Hepatocyte (in vitro differentiated cells): Measurements from ENCODE around the gene MAGI1. TPM values are rescaled to one million over a fixed set of nuclear protein-coding genes. Genes with fewer than 3 reads are reported as not detected.

Source experiments
- DNase-seq: peaks from one replicate; pipeline ENCODE4 v3.0.0-alpha.2; 2016; ENCODE audit warnings: low spot score
- H2AFZ ChIP-seq: fragments of 200-600 bp; sonication (generic); 2 replicates; pipeline ENCODE4 v1.6.0; 2016; ENCODE audit warnings: antibody characterized with exemption, mild to moderate bottlenecking
- H3K27ac ChIP-seq: fragments of 200-600 bp; sonication (generic); 2 replicates; pipeline ENCODE4 v1.5.1; 2016; ENCODE audit warnings: mild to moderate bottlenecking
- H3K27me3 ChIP-seq: fragments of 200-600 bp; sonication (generic); 2 replicates; pipeline ENCODE4 v1.6.1; 2016
- H3K36me3 ChIP-seq: fragments of 200-600 bp; sonication (generic); replicated peaks from 2 replicates; pipeline ENCODE4 v1.5.1; 2016; ENCODE audit warnings: low read depth; ENCODE audit not compliant: insufficient read depth
- H3K4me1 ChIP-seq: fragments of 200-600 bp; sonication (generic); 2 replicates; pipeline ENCODE4 v1.5.1; 2016; ENCODE audit warnings: mild to moderate bottlenecking, moderate library complexity; ENCODE audit not compliant: insufficient read depth
- H3K4me2 ChIP-seq: fragments of 200-600 bp; sonication (generic); 2 replicates; pipeline ENCODE4 v1.6.0; 2016
- H3K4me3 ChIP-seq: fragments of 200-600 bp; sonication (generic); 2 replicates; pipeline ENCODE4 v1.5.1; 2016; ENCODE audit warnings: mild to moderate bottlenecking
- H3K79me2 ChIP-seq: fragments of 200-600 bp; sonication (generic); 2 replicates; pipeline ENCODE4 v1.6.0; 2017; ENCODE audit warnings: mild to moderate bottlenecking
- H3K9me2 ChIP-seq: fragments of 200-600 bp; sonication (generic); replicated peaks from 2 replicates; pipeline ENCODE4 v1.6.0; 2017; ENCODE audit warnings: mild to moderate bottlenecking; ENCODE audit not compliant: insufficient read depth
- H3K9me3 ChIP-seq: fragments of 200-600 bp; sonication (generic); 2 replicates; pipeline ENCODE4 v1.5.1; 2016; ENCODE audit warnings: low read depth, mild to moderate bottlenecking
- H4K20me1 ChIP-seq: fragments of 200-600 bp; sonication (generic); 2 replicates; pipeline ENCODE4 v1.6.0; 2016; ENCODE audit warnings: mild to moderate bottlenecking; ENCODE audit not compliant: insufficient read depth, poor library complexity, severe bottlenecking
- EZH2 ChIP-seq: fragments of 200-600 bp; sonication (generic); IDR thresholded peaks from 2 replicates; pipeline ENCODE4 v1.6.1; 2016; ENCODE audit warnings: antibody characterized with exemption, mild to moderate bottlenecking, borderline replicate concordance
- EZH2phosphoT487 ChIP-seq: fragments of 200-600 bp; sonication (generic); IDR thresholded peaks from one replicate; pipeline ENCODE4 v1.6.1; 2018; ENCODE audit warnings: antibody characterized with exemption, mild to moderate bottlenecking, low read depth, moderate library complexity; ENCODE audit not compliant: unreplicated experiment, severe bottlenecking
- WGBS: methylation state at CpG from one replicate; pipeline ENCODE4 v1.1.6; 2016; ENCODE audit warnings: low lambda C conversion rate; ENCODE audit errors: missing lambda C conversion rate; 5-methylcytosine and 5-hydroxymethylcytosine counted together
- polyA plus RNA-seq: library from polyadenylated mRNA; unstranded; fragments of >200 nt; fragmentation: Nextera tagmentation; extraction: Ambion mirVana; gene quantifications from 2 replicates; pipeline ENCODE4 v1.2.1, GENCODE V29; 2016
- total RNA-seq: library from RNA; depleted of rRNA; stranded (reverse); fragments of >200 nt; gene quantifications from 2 replicates; pipeline ENCODE4 v1.2.3, GENCODE V29; 2014
- TF ChIP-seq, protein P1 (sequence below): fragments of 200-600 bp; sonication (generic); IDR thresholded peaks from 2 replicates; pipeline ENCODE4 v1.5.1; 2016; ENCODE audit warnings: antibody characterized with exemption, mild to moderate bottlenecking; ENCODE audit not compliant: poor library complexity

Gene MAGI1
- total and polyA plus RNA-seq, 2 experiments from 2014 or later = 26.2 to 43.5 TPM

DNA sequence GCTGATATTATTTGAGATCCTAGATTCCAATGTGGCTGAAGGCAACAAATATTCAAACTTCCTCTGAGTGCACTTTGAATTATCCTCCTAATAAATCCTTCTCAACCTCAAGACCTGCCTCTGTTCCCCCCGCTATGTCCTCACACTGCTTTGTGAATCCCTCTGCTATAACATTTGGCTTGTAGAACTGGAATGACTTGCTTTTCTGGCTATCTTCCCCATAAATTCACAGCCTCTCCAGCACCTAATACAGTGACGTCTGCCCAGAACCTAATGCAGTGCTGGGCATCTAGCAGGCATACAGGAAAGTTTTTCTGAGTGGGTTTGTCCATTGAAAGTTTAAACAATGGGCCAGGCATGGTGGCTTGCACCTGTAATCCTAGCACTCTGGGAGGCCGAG is 707.0 kb downstream of the MAGI1 start:
- no peak overlapping the region for H2AFZ ChIP-seq
- no peak overlapping the region for H3K4me3 ChIP-seq
- H3K27me3 ChIP-seq = no peaks in the 10 kb centered on the region
- no peaks in the 10 kb centered on the region for H3K79me2 ChIP-seq
- no peaks in the 10 kb centered on the region for H3K9me3 ChIP-seq
- no peaks in the 10 kb centered on the region for H4K20me1 ChIP-seq
- no peak for DNase-seq
- no peak overlapping the region for H3K27ac ChIP-seq
- H3K36me3 ChIP-seq = no peaks in the 10 kb centered on the region
- no peak for TF ChIP-seq EZH2phosphoT487
- no peak for TF ChIP-seq EZH2
- TF ChIP-seq, protein P1, sequence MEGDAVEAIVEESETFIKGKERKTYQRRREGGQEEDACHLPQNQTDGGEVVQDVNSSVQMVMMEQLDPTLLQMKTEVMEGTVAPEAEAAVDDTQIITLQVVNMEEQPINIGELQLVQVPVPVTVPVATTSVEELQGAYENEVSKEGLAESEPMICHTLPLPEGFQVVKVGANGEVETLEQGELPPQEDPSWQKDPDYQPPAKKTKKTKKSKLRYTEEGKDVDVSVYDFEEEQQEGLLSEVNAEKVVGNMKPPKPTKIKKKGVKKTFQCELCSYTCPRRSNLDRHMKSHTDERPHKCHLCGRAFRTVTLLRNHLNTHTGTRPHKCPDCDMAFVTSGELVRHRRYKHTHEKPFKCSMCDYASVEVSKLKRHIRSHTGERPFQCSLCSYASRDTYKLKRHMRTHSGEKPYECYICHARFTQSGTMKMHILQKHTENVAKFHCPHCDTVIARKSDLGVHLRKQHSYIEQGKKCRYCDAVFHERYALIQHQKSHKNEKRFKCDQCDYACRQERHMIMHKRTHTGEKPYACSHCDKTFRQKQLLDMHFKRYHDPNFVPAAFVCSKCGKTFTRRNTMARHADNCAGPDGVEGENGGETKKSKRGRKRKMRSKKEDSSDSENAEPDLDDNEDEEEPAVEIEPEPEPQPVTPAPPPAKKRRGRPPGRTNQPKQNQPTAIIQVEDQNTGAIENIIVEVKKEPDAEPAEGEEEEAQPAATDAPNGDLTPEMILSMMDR = no peak
- WGBS = 89% methylated on average over 3 of the region's 3 CpGs
- no peaks in the 10 kb centered on the region for H3K9me2 ChIP-seq
- H3K4me1 ChIP-seq = no peaks in the 10 kb centered on the region
- no peak overlapping the region for H3K4me2 ChIP-seq

DNA sequence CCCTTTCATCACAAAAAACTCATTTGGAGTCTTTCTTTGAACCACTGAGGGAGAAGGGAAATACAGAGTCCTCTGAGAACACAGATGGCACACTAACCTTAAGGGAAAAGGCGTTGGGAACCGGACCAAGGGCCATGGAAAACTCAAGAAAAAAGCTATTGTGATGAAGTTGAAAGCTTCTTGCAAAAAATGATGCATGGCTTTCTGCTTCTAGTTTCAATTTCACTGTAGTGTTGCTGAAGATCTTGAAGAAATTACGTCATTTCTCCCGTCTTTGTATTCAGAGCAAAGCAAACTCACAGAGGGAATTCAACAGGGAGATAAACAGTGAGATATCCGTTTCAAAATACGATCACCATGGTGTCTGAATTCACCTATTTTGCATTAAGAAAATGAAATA is 708.6 kb downstream of the MAGI1 start:
- Histone ChIP-seq H3K4me1 (no peaks in the 10 kb centered on the region), H3K9me3 (no peaks in the 10 kb centered on the region), H3K27me3 (no peaks in the 10 kb centered on the region), H3K79me2 (no peaks in the 10 kb centered on the region), H3K9me2 (no peaks in the 10 kb centered on the region), H2AFZ (no peak overlapping the region), H3K4me2 (no peak overlapping the region), H4K20me1 (no peaks in the 10 kb centered on the region), H3K4me3 (no peak overlapping the region), H3K27ac (no peak overlapping the region), H3K36me3 (no peaks in the 10 kb centered on the region)
- TF ChIP-seq, protein P1 = no peak
- TF ChIP-seq EZH2phosphoT487 (no peak), EZH2 (no peak)
- DNase-seq = no peak
- WGBS = 83% methylated on average over 6 of the region's 6 CpGs

DNA sequence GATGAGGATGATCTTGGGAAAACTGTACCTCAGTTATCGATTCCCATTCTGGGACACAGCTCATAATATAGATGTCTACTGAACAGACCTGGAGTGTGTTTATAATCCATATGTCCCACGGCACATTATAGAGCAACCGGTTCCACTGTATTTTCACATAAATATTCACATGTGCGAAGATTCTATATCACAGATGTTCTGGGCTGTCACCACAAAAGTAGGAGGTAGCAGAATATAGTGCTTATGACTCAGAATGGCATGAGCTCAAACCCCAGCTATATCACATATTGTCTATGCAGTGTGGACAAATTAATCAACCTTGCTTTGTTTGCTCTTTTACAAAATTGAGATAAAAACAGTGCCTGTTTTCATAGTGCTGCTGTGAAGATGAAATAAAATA is 710.6 kb downstream of the MAGI1 start:
- Histone ChIP-seq H2AFZ (no peak overlapping the region), H3K27ac (no peak overlapping the region), H3K4me1 (no peaks in the 10 kb centered on the region), H3K36me3 (no peaks in the 10 kb centered on the region), H4K20me1 (no peaks in the 10 kb centered on the region), H3K4me2 (no peak overlapping the region), H3K9me2 (no peaks in the 10 kb centered on the region), H3K27me3 (no peaks in the 10 kb centered on the region), H3K79me2 (no peaks in the 10 kb centered on the region), H3K9me3 (no peaks in the 10 kb centered on the region), H3K4me3 (no peak overlapping the region)
- 95% methylated on average over 4 of the region's 4 CpGs for WGBS
- TF ChIP-seq EZH2 = no peak
- TF ChIP-seq EZH2phosphoT487 = no peak
- TF ChIP-seq, protein P1 = no peak
- DNase-seq = no peak

DNA sequence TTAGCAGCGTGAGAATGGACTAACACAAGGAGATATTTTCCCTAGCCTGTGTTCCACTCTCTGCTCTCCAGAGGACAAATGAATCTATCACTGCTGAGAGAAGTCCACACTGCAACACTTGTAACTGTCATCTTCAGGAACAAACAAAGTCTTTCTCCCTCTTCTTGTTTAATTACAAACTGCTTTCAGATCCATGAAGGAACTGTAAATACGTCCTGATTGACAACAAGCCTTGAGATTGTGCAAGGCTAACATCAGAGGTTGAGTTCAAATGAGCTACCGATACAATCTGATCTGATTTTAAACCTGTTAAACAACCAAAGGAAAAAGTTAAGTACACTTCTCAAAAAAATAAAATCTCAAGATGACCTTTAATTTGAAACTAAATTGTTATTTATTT is 712.1 kb downstream of the MAGI1 start:
- no peaks in the 10 kb centered on the region for H3K9me2 ChIP-seq
- no peak for DNase-seq
- TF ChIP-seq, protein P1 = no peak
- TF ChIP-seq EZH2phosphoT487 (no peak), EZH2 (no peak)
- no peaks in the 10 kb centered on the region for H3K9me3 ChIP-seq
- H2AFZ ChIP-seq = no peak overlapping the region
- no peaks in the 10 kb centered on the region for H4K20me1 ChIP-seq
- H3K4me2 ChIP-seq = no peak overlapping the region
- no peaks in the 10 kb centered on the region for H3K27me3 ChIP-seq
- H3K27ac ChIP-seq = no peak overlapping the region
- WGBS = 72% methylated on average over 3 of the region's 3 CpGs
- no peaks in the 10 kb centered on the region for H3K79me2 ChIP-seq
- no peak overlapping the region for H3K4me3 ChIP-seq
- H3K36me3 ChIP-seq = no peaks in the 10 kb centered on the region
- no peaks in the 10 kb centered on the region for H3K4me1 ChIP-seq
